GM23338 (cell line): ENCODE results near the gene CTNS. TPM values are rescaled to one million over a fixed set of nuclear protein-coding genes. Genes with fewer than 3 reads are reported as not detected.

Experiments
- ATAC-seq: fragments of 200-7000 bp; cut with Tn5 transposase; 3 replicates; pipeline ENCODE4 v1.9.1; 2020
- DNase-seq: peaks from one replicate; pipeline ENCODE4 v3.0.0-alpha.2; 2015; ENCODE audit warnings: low spot score
- H2AFZ ChIP-seq: fragments of 200-600 bp; sonication (generic); 2 replicates; pipeline ENCODE4 v1.8.0; 2016; ENCODE audit warnings: antibody characterized with exemption, mild to moderate bottlenecking, moderate library complexity
- H3F3A ChIP-seq: fragments of 200-600 bp; sonication (generic); replicated peaks from 2 replicates; pipeline ENCODE4 v1.8.0; 2017; ENCODE audit warnings: antibody characterized with exemption, mixed run types, low read depth
- H3K27ac ChIP-seq: fragments of 200-600 bp; sonication (generic); 2 replicates; pipeline ENCODE4 v1.6.1; 2016; ENCODE audit warnings: low read depth
- H3K27me3 ChIP-seq: fragments of 200-600 bp; sonication (generic); 2 replicates; pipeline ENCODE4 v1.8.0; 2016; ENCODE audit warnings: mild to moderate bottlenecking, mixed run types, moderate library complexity; ENCODE audit not compliant: insufficient read depth
- H3K36me3 ChIP-seq: fragments of 200-600 bp; sonication (generic); 2 replicates; pipeline ENCODE4 v1.8.0; 2016; ENCODE audit warnings: mild to moderate bottlenecking; ENCODE audit not compliant: insufficient read depth
- H3K4me1 ChIP-seq: fragments of 200-600 bp; sonication (generic); 2 replicates; pipeline ENCODE4 v1.8.0; 2016; ENCODE audit warnings: mild to moderate bottlenecking, moderate library complexity; ENCODE audit not compliant: insufficient read depth
- H3K4me2 ChIP-seq: fragments of 200-600 bp; sonication (generic); 2 replicates; pipeline ENCODE4 v1.7.1; 2017; ENCODE audit warnings: mixed run types
- H3K4me3 ChIP-seq: fragments of 200-600 bp; sonication (generic); 2 replicates; pipeline ENCODE4 v1.6.1; 2016; ENCODE audit warnings: mixed run types
- H3K79me2 ChIP-seq: fragments of 200-600 bp; sonication (generic); replicated peaks from 2 replicates; pipeline ENCODE4 v1.8.0; 2017; ENCODE audit warnings: mild to moderate bottlenecking; ENCODE audit not compliant: insufficient read depth
- H3K9me2 ChIP-seq: fragments of 200-600 bp; sonication (generic); 2 replicates; pipeline ENCODE4 v1.8.0; 2017; ENCODE audit not compliant: insufficient read depth
- H4K20me1 ChIP-seq: fragments of 200-600 bp; sonication (generic); replicated peaks from 2 replicates; pipeline ENCODE4 v1.8.0; 2017; ENCODE audit warnings: mild to moderate bottlenecking; ENCODE audit not compliant: insufficient read depth
- H3K27ac Mint-ChIP-seq: 2 replicates; pipeline ENCODE4 v1.8.0; 2020; ENCODE audit warnings: inconsistent platforms, mild to moderate bottlenecking, moderate library complexity, mixed read lengths
- H3K27me3 Mint-ChIP-seq: 3 replicates; pipeline ENCODE4 v1.8.0; 2022; ENCODE audit warnings: low read depth, mild to moderate bottlenecking, moderate library complexity, mixed read lengths, inconsistent platforms; ENCODE audit not compliant: insufficient read depth, poor library complexity
- H3K36me3 Mint-ChIP-seq: 3 replicates; pipeline ENCODE4 v1.8.0; 2021; ENCODE audit warnings: low read depth, mild to moderate bottlenecking, inconsistent platforms, moderate library complexity, mixed read lengths
- H3K4me1 Mint-ChIP-seq: 3 replicates; pipeline ENCODE4 v1.8.0; 2020; ENCODE audit warnings: mild to moderate bottlenecking, inconsistent platforms, mixed read lengths
- H3K4me3 Mint-ChIP-seq: 3 replicates; pipeline ENCODE4 v1.8.0; 2021; ENCODE audit warnings: moderate library complexity, mild to moderate bottlenecking, inconsistent platforms, mixed read lengths
- H3K9me3 Mint-ChIP-seq: 3 replicates; pipeline ENCODE4 v1.8.0; 2020; ENCODE audit warnings: moderate library complexity, mild to moderate bottlenecking, inconsistent platforms, mixed read lengths
- CREB1 ChIP-seq: fragments of 250-450 bp; sonication (Bioruptor Pico); IDR thresholded peaks from 2 replicates; pipeline ENCODE4 v1.5.0; 2020; ENCODE audit warnings: low read depth, mild to moderate bottlenecking, moderate library complexity
- CTCF ChIP-seq, 2 experiments: fragments of 200-600 bp in 1 of 2; sonication (generic) in 1 of 2; conservative IDR thresholded peaks; 2 replicates each; pipeline versions ENCODE4 v1.5.1 to v1.6.1; 2016 to 2017; ENCODE audit warnings: antibody characterized with exemption in 2 of 2, low read depth in 2 of 2, mild to moderate bottlenecking in 2 of 2, moderate library complexity in 1 of 2
- EZH2 ChIP-seq: fragments of 200-600 bp; sonication (generic); IDR thresholded peaks from one replicate; pipeline ENCODE4 v1.8.0; 2017; ENCODE audit warnings: antibody characterized with exemption, mild to moderate bottlenecking, low read depth; ENCODE audit not compliant: unreplicated experiment
- EZH2phosphoT487 ChIP-seq: fragments of 200-600 bp; sonication (generic); IDR thresholded peaks from one replicate; pipeline ENCODE4 v1.8.1; 2018; ENCODE audit warnings: antibody characterized with exemption; ENCODE audit not compliant: unreplicated experiment
- JUNB ChIP-seq: IDR thresholded peaks from one replicate; pipeline ENCODE4 v1.6.1; 2016; ENCODE audit warnings: antibody characterized with exemption; ENCODE audit not compliant: unreplicated experiment
- NANOG ChIP-seq: IDR thresholded peaks from 2 replicates; pipeline ENCODE4 v1.6.1; 2016; ENCODE audit warnings: antibody characterized with exemption, borderline replicate concordance
- POLR2AphosphoS5 ChIP-seq: IDR thresholded peaks from 2 replicates; pipeline ENCODE4 v1.6.1; 2016; ENCODE audit warnings: antibody characterized with exemption, low read depth
- REST ChIP-seq: IDR thresholded peaks from one replicate; pipeline ENCODE4 v1.6.1; 2018; ENCODE audit warnings: antibody characterized with exemption; ENCODE audit not compliant: unreplicated experiment
- STAT1 ChIP-seq: IDR thresholded peaks from one replicate; pipeline ENCODE4 v1.6.1; 2016; ENCODE audit warnings: antibody characterized with exemption; ENCODE audit not compliant: unreplicated experiment
- ZNF114 ChIP-seq: fragments of 250-450 bp; sonication (Bioruptor Pico); IDR thresholded peaks from 2 replicates; pipeline ENCODE4 v1.5.0; 2020; ENCODE audit warnings: mild to moderate bottlenecking, moderate library complexity
- ZNF331 ChIP-seq: fragments of 250-450 bp; sonication (Bioruptor Pico); IDR thresholded peaks from 2 replicates; pipeline ENCODE4 v1.5.0; 2020; ENCODE audit warnings: low read depth, mild to moderate bottlenecking, moderate library complexity
- ZNF462 ChIP-seq: fragments of 250-450 bp; sonication (Bioruptor Pico); IDR thresholded peaks from 2 replicates; pipeline ENCODE4 v1.5.0; 2020; ENCODE audit warnings: mild to moderate bottlenecking, moderate library complexity
- polyA plus RNA-seq: library from polyadenylated mRNA; unstranded; fragments of >200 nt; fragmentation: Nextera tagmentation; extraction: Ambion mirVana; gene quantifications from 2 replicates; pipeline ENCODE4 v1.2.1, GENCODE V29; 2016
- total RNA-seq: library from RNA; depleted of rRNA; stranded (reverse); fragments of >200 nt; shearing (Covaris generic); gene quantifications from 2 replicates; pipeline ENCODE4 v1.2.3, GENCODE V29; 2014
- TF ChIP-seq, protein P1 (sequence below): IDR thresholded peaks from 2 replicates; pipeline ENCODE4 v1.6.1; 2016; ENCODE audit warnings: antibody characterized with exemption

The CTNS gene
- total and polyA plus RNA-seq, 2 experiments from 2014 or later: 5.9 to 21.8 TPM

DNA sequence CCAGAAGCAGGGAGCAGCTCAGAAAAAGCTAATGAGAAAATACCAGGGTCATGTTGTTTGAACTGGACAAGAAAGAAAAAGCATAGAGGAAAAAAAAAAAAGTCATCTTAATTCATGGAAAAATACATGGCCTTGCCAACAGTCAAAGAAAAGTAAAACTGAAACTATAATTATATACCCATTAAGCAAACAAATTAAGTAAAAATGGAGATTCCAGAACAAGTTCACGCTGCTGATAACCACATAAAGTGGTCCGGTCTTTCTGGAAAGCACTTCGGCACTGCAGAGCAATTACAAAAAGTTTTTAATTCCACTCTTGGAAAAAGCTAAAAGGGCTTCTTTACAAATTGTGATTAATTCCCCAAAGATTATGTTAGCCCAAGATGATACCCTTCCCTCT, 71.8 kb downstream of the CTNS start:
- H3K9me3 Mint-ChIP-seq: no peaks in the 10 kb centered on the region
- no peak for TF ChIP-seq CTCF (conservative IDR thresholded peaks at IDR 0.05; ENCODE audit: low read depth in 2 of 2)
- no peak for TF ChIP-seq REST
- no peak for TF ChIP-seq CREB1 (CRISPR knock-in tag)
- TF ChIP-seq POLR2AphosphoS5: no peak
- TF ChIP-seq STAT1: no peak
- no peak for TF ChIP-seq ZNF114 (CRISPR knock-in tag)
- no peak for TF ChIP-seq EZH2
- no peak for TF ChIP-seq ZNF331 (CRISPR knock-in tag)
- no peak for TF ChIP-seq EZH2phosphoT487
- no peak for TF ChIP-seq ZNF462 (CRISPR knock-in tag)
- TF ChIP-seq, protein P1, sequence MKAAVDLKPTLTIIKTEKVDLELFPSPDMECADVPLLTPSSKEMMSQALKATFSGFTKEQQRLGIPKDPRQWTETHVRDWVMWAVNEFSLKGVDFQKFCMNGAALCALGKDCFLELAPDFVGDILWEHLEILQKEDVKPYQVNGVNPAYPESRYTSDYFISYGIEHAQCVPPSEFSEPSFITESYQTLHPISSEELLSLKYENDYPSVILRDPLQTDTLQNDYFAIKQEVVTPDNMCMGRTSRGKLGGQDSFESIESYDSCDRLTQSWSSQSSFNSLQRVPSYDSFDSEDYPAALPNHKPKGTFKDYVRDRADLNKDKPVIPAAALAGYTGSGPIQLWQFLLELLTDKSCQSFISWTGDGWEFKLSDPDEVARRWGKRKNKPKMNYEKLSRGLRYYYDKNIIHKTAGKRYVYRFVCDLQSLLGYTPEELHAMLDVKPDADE: no peak
- TF ChIP-seq JUNB: no peak
- no peak for TF ChIP-seq NANOG
- Histone ChIP-seq H3F3A (no peaks in the 10 kb centered on the region), H2AFZ (no peak overlapping the region), H4K20me1 (peaks cover 5% of the 10 kb centered on the region; the same call in 1 of the 2 replicates), H3K4me1 (no peaks in the 10 kb centered on the region), H3K27me3 (no peaks in the 10 kb centered on the region), H3K4me2 (no peak overlapping the region), H3K9me2 (no peaks in the 10 kb centered on the region), H3K36me3 (no peaks in the 10 kb centered on the region), H3K79me2 (no peaks in the 10 kb centered on the region), H3K27ac (no peak overlapping the region), H3K4me3 (no peak overlapping the region)
- H3K27ac Mint-ChIP-seq: no peak overlapping the region
- DNase-seq (no peak), ATAC-seq (no peak)
- H3K27me3 Mint-ChIP-seq: peaks cover 11% of the 10 kb centered on the region
- peaks cover 5% of the 10 kb centered on the region for H3K36me3 Mint-ChIP-seq
- H3K4me3 Mint-ChIP-seq: no peak overlapping the region
- no peaks in the 10 kb centered on the region; the same call in 1 of the 3 replicates for H3K4me1 Mint-ChIP-seq
